Measurements from ENCODE around the gene AKAP9. TPM values are rescaled to one million over a fixed set of nuclear protein-coding genes. Genes with fewer than 3 reads are reported as not detected.

Gene AKAP9
- total RNA-seq, 1 experiment from 2014 or later = 62.6 TPM

DNA sequence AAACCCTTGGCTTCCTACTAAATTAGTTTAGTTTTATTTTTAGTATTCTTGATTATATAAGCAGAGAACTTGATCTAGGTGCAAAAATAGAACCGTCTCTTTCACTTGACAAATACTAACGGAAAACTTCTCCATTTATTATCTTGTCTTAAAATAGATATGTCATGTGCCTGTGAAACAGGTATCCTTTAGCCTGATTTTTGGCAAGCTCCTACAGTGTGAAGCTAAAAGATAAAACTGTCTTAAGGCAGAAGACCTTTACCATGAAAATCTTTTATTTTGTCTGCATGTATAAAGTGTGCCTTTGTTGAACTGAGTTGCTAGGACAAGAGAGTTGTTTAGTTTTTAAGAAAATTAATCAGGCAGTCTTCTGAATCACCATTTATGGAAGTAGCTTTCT lies 103.0 kb downstream of the AKAP9 start:
- BruUV-seq (replicated peaks) = no TSS peak
- intact Hi-C loops (cut with micrococcal nuclease; ENCODE audit: unreplicated experiment) = no loop called here
- TF ChIP-seq EZH2 (IDR thresholded peaks at IDR 0.05; ENCODE audit: borderline replicate concordance, low read depth, low read length, poor library complexity, severe bottlenecking) (no peak), CTCF (conservative IDR thresholded peaks at IDR 0.05; ENCODE audit: low read depth, low read length) (no peak)
- no peaks in the 10 kb centered on the region for H3K4me1 ChIP-seq (ENCODE audit: insufficient read depth, low read length, poor library complexity, severe bottlenecking)
- H3K27me3 ChIP-seq (replicated peaks; ENCODE audit: insufficient read depth, low read depth, low read length, poor library complexity) = no peaks in the 10 kb centered on the region
- H3K27ac ChIP-seq (ENCODE audit: low read depth, low read length, poor library complexity, severe bottlenecking) = no peak overlapping the region
- ChIA-PET POLR2A (ENCODE audit: low non-redundant PET) (no interaction called here), CTCF (no interaction called here)
- DNase-seq (ENCODE audit: low spot score) = no peak
- H3K36me3 ChIP-seq (ENCODE audit: insufficient read depth, low read length, poor library complexity, severe bottlenecking) = peaks cover 42% of the 10 kb centered on the region
- H3K9me3 ChIP-seq (ENCODE audit: low read depth, low read length, poor library complexity, severe bottlenecking) = no peaks in the 10 kb centered on the region
- no peak overlapping the region for H3K4me3 ChIP-seq (ENCODE audit: low read depth, low read length, poor library complexity, severe bottlenecking)

DNA sequence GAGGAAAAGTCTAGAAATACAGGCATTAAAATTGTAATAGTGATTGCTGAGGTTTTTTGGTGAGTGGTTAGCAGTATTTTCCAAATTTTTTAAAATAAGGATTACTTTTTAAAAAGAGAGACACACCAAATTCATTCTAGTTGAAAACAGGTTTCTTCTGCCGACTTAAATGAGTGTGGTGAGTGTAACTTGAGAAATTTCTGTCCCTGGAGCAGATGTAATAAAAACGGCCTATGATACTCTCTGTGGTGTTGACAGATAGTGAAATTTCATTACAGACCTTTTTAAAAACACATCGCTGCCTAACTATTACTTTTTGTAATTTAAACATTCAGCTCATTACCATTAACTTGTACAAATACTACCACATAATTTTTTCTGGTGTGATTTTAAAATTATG lies 103.5 kb downstream of the AKAP9 start:
- ChIA-PET POLR2A (ENCODE audit: low non-redundant PET) (no interaction called here), CTCF (no interaction called here)

GRCh38 chr7:92044940-92045339 lies 104.3 kb downstream of the AKAP9 start:
- TF ChIP-seq CTCF (conservative IDR thresholded peaks at IDR 0.05; ENCODE audit: low read depth, low read length) (no peak), EZH2 (IDR thresholded peaks at IDR 0.05; ENCODE audit: borderline replicate concordance, low read depth, low read length, poor library complexity, severe bottlenecking) (no peak)
- H3K4me3 ChIP-seq (ENCODE audit: low read depth, low read length, poor library complexity, severe bottlenecking) = no peak overlapping the region
- BruUV-seq (replicated peaks) = no TSS peak
- H3K27ac ChIP-seq (ENCODE audit: low read depth, low read length, poor library complexity, severe bottlenecking) = no peak overlapping the region
- ChIA-PET CTCF (no interaction called here), POLR2A (ENCODE audit: low non-redundant PET) (no interaction called here)
- intact Hi-C loops (cut with micrococcal nuclease; ENCODE audit: unreplicated experiment) = no loop called here
- no peaks in the 10 kb centered on the region for H3K4me1 ChIP-seq (ENCODE audit: insufficient read depth, low read length, poor library complexity, severe bottlenecking)
- H3K9me3 ChIP-seq (ENCODE audit: low read depth, low read length, poor library complexity, severe bottlenecking) = no peaks in the 10 kb centered on the region
- peaks cover 41% of the 10 kb centered on the region for H3K36me3 ChIP-seq (ENCODE audit: insufficient read depth, low read length, poor library complexity, severe bottlenecking)
- no peaks in the 10 kb centered on the region for H3K27me3 ChIP-seq (replicated peaks; ENCODE audit: insufficient read depth, low read depth, low read length, poor library complexity)
- no peak for DNase-seq (ENCODE audit: low spot score)

More for the DNA sequence above, 103.5 kb downstream of the AKAP9 start:
- Histone ChIP-seq H3K9me3 (ENCODE audit: low read depth, low read length, poor library complexity, severe bottlenecking) (no peaks in the 10 kb centered on the region), H3K4me3 (ENCODE audit: low read depth, low read length, poor library complexity, severe bottlenecking) (no peak overlapping the region), H3K36me3 (ENCODE audit: insufficient read depth, low read length, poor library complexity, severe bottlenecking) (peaks cover 41% of the 10 kb centered on the region), H3K4me1 (ENCODE audit: insufficient read depth, low read length, poor library complexity, severe bottlenecking) (no peaks in the 10 kb centered on the region), H3K27ac (ENCODE audit: low read depth, low read length, poor library complexity, severe bottlenecking) (no peak overlapping the region), H3K27me3 (replicated peaks; ENCODE audit: insufficient read depth, low read depth, low read length, poor library complexity) (no peaks in the 10 kb centered on the region)
- DNase-seq (ENCODE audit: low spot score) = no peak
- intact Hi-C loops (cut with micrococcal nuclease; ENCODE audit: unreplicated experiment) = no loop called here
- TF ChIP-seq CTCF (conservative IDR thresholded peaks at IDR 0.05; ENCODE audit: low read depth, low read length) (no peak), EZH2 (IDR thresholded peaks at IDR 0.05; ENCODE audit: borderline replicate concordance, low read depth, low read length, poor library complexity, severe bottlenecking) (no peak)
- BruUV-seq (replicated peaks) = no TSS peak

All from A673 (cell line).